ENCODE results near the gene GYPA. TPM values are rescaled to one million over a fixed set of nuclear protein-coding genes. Genes with fewer than 3 reads are reported as not detected.
"Not testable (repeated sequence)": the region's sequence is repeated elsewhere in the genome, so short reads cannot be mapped to it uniquely, and the experiment has no call there.

The GYPA gene
- total RNA-seq, result not detected

DNA sequence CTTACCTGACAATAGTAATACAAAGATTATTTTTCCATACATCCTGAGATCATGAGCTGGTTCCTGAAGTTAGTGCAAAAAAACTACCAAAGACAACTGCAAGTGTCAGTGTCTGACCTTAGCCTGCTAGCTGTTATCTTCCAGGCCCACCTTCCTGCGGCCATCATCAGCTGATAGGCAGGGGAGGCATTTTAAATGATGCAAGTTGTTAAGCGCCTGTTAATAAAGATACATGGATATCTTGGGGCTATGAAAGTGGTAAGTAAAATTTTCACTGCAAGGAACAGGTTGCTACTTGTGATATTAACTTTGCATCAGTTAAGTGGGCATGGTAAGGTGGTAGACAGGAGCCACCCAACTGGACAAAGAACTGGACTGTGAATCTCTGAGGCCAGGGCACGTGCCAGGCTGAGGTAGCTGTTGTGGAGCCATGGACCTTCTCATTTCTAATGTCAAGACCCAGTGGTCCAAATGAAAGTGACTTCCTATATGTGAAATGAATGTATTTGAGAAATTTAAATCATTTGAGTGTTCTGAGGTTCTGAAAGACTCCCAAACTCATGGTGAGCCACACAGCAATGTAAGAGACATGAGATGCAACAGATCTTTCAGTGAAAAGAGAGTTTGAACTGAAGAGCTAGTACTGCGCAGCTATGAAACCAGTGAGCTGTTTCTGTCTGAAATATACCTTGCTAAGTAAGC lies at the start of gene GYPA:
Gene GYPA, minus strand, starts transcription at position 125 of the 702 bp plus-strand sequence. Its CDS starts 83 bp downstream, at position 42.
- not testable (repeated sequence) for H3K36me3 ChIP-seq; DNase-seq (ENCODE audit: low spot score in 2 of 2); H3K4me1 ChIP-seq; H3K4me3 ChIP-seq; H3K27me3 ChIP-seq; H3K9me3 ChIP-seq; H3K27ac ChIP-seq
- 78% methylated on average over 4 of the region's 4 CpGs for WGBS

DNA sequence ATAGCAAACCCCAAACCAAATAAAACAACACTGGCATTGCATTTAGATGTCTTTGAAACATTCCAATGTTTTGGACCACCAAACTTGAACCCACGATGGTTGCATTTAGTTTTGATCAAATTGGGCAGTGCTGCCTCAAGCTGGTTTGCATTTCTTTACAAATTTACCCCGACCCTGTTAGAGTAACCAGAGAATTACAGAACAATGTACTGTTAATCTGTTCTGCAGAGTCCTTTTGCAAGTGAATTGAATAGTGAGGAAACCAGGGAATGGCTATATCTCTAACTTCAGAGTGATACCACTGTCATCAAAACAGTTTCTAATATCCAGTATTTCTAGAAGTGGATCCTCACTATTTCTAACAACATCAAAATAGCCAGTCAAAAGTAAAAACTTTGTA lies 49.5 kb upstream of the GYPA start:
- TF ChIP-seq, protein P1, sequence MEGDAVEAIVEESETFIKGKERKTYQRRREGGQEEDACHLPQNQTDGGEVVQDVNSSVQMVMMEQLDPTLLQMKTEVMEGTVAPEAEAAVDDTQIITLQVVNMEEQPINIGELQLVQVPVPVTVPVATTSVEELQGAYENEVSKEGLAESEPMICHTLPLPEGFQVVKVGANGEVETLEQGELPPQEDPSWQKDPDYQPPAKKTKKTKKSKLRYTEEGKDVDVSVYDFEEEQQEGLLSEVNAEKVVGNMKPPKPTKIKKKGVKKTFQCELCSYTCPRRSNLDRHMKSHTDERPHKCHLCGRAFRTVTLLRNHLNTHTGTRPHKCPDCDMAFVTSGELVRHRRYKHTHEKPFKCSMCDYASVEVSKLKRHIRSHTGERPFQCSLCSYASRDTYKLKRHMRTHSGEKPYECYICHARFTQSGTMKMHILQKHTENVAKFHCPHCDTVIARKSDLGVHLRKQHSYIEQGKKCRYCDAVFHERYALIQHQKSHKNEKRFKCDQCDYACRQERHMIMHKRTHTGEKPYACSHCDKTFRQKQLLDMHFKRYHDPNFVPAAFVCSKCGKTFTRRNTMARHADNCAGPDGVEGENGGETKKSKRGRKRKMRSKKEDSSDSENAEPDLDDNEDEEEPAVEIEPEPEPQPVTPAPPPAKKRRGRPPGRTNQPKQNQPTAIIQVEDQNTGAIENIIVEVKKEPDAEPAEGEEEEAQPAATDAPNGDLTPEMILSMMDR (IDR thresholded peaks at IDR 0.05), result no peak
- TF ChIP-seq POLR2A (IDR thresholded peaks at IDR 0.05) (no peak), EP300 (IDR thresholded peaks at IDR 0.05) (no peak), POLR2AphosphoS5 (IDR thresholded peaks at IDR 0.05) (no peak)
- Histone ChIP-seq H3K27me3 (no peaks in the 10 kb centered on the region), H3K4me3 (no peak overlapping the region), H3K36me3 (no peaks in the 10 kb centered on the region), H3K4me1 (no peaks in the 10 kb centered on the region), H3K27ac (no peak overlapping the region), H3K9me3 (no peaks in the 10 kb centered on the region)
- WGBS, result 47% methylated on average over 2 of the region's 2 CpGs
- no peak for DNase-seq (ENCODE audit: low spot score in 2 of 2)

DNA sequence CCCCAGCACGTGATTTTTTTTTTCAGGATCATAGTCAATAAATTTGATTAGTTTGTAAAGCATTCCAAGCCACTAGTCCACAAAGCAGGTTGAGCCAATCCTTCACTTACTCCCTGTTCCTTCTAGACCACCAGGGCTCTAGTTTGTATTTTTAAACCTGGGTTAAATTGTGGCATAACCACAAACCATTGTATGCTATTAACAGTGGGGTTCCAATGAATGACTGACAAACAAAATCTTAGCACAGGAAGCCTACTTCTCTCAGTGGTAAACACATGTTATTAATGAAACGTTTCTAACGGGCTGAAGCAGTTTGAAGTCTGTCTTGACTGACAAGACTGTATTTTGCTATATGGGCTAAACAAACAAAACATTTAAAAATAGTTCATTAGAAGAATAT lies 48.6 kb upstream of the GYPA start:
- DNase-seq (ENCODE audit: low spot score in 2 of 2), result no peak
- no peak for TF ChIP-seq POLR2AphosphoS5 (IDR thresholded peaks at IDR 0.05)
- TF ChIP-seq, protein P1 (IDR thresholded peaks at IDR 0.05), result no peak
- TF ChIP-seq EP300 (IDR thresholded peaks at IDR 0.05), result no peak
- no peak for TF ChIP-seq POLR2A (IDR thresholded peaks at IDR 0.05)
- Histone ChIP-seq H3K27ac (no peak overlapping the region), H3K36me3 (no peaks in the 10 kb centered on the region), H3K4me1 (no peaks in the 10 kb centered on the region), H3K27me3 (no peaks in the 10 kb centered on the region), H3K4me3 (no peak overlapping the region), H3K9me3 (no peaks in the 10 kb centered on the region)
- 32% methylated on average over 3 of the region's 3 CpGs for WGBS

DNA sequence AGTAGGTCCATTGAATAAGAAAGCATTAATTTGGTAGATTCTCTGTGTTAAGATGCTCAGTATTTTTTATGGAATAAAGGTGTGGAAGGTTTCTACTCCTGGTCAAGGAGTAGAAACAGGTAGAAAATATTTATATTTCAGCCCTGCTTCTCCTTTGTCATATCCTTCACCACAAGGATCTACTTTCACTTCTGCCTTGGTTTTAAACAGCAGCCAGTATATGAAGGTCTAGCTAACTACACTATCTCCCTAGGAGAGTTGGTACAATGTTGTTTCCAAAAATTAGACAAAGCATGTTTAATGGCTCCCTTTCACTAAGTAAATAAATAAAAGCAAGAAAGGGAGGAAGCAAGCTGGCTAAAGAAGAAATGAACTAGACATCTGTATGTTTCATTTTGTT lies 44.6 kb upstream of the GYPA start:
- TF ChIP-seq POLR2A (IDR thresholded peaks at IDR 0.05), result no peak
- TF ChIP-seq, protein P1 (IDR thresholded peaks at IDR 0.05), result no peak
- no peak for TF ChIP-seq POLR2AphosphoS5 (IDR thresholded peaks at IDR 0.05)
- TF ChIP-seq EP300 (IDR thresholded peaks at IDR 0.05), result no peak
- H3K4me3 ChIP-seq, result no peak overlapping the region
- H3K36me3 ChIP-seq, result no peaks in the 10 kb centered on the region
- no peaks in the 10 kb centered on the region for H3K9me3 ChIP-seq
- H3K4me1 ChIP-seq, result no peaks in the 10 kb centered on the region
- no peak overlapping the region for H3K27ac ChIP-seq
- no peak for DNase-seq (ENCODE audit: low spot score in 2 of 2)
- no peaks in the 10 kb centered on the region for H3K27me3 ChIP-seq

DNA sequence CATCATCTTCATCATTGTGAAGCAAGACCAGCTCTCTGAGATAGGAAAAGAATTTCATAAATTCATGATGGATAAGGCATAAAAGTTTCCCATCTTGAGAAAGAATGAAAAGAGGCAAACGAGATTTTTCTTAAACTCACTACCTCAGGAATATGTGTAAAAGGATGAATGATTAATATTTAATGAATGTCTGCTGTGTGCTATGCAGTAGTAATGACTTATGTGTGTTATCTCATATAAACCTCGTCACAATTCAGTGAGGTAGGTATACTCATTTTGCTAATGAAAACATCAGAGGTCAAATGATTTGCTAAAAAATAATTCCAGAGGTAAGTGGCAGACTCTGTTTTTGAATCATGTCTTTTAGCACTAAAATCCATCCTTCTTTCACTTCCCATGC lies 42.6 kb upstream of the GYPA start:
- H3K27ac ChIP-seq, result no peak overlapping the region
- H3K27me3 ChIP-seq, result no peaks in the 10 kb centered on the region
- no peaks in the 10 kb centered on the region for H3K36me3 ChIP-seq
- TF ChIP-seq EP300 (IDR thresholded peaks at IDR 0.05) (no peak), POLR2AphosphoS5 (IDR thresholded peaks at IDR 0.05) (no peak), POLR2A (IDR thresholded peaks at IDR 0.05) (no peak)
- TF ChIP-seq, protein P1 (IDR thresholded peaks at IDR 0.05), result no peak
- WGBS, result 83% methylated on average over 2 of the region's 2 CpGs
- no peaks in the 10 kb centered on the region for H3K9me3 ChIP-seq
- H3K4me3 ChIP-seq, result no peak overlapping the region
- no peak for DNase-seq (ENCODE audit: low spot score in 2 of 2)
- H3K4me1 ChIP-seq, result no peaks in the 10 kb centered on the region

DNA sequence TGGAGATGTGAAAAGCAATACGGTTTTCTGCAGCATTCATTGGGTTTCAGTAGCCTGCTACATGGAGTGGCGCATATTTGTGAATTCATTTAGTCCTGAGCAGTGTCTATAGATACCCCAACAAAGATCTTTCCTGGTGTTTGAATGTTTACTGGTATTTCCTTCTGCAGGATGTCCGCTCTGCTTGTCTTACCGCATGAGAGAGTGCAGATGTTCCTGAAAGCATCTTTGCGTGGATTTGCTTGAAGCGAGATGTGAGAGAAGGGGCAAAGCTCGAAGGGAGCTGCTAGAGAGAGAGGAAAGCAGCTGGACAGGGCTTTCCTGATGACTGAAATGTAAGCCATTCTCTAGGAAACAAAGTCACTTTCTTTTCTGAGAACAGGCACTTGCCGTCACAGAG lies 40.9 kb upstream of the GYPA start:
- Histone ChIP-seq H3K27me3 (no peaks in the 10 kb centered on the region), H3K4me1 (no peaks in the 10 kb centered on the region), H3K4me3 (no peak overlapping the region), H3K9me3 (no peaks in the 10 kb centered on the region), H3K36me3 (no peaks in the 10 kb centered on the region), H3K27ac (no peak overlapping the region)
- no peak for TF ChIP-seq POLR2AphosphoS5 (IDR thresholded peaks at IDR 0.05)
- TF ChIP-seq POLR2A (IDR thresholded peaks at IDR 0.05), result no peak
- no peak for TF ChIP-seq EP300 (IDR thresholded peaks at IDR 0.05)
- TF ChIP-seq, protein P1 (IDR thresholded peaks at IDR 0.05), result no peak
- 84% methylated on average over 8 of the region's 8 CpGs for WGBS
- DNase-seq (ENCODE audit: low spot score in 2 of 2), result no peak
